Bone marrow (tissue), 2 donors: ENCODE results near the gene AGPAT2.
A peak's percentile ranks its signal among the peaks of the same experiment; 100 is the strongest.
"Not testable (repeated sequence)": the region's sequence is repeated elsewhere in the genome, so short reads cannot be mapped to it uniquely, and the experiment has no call there.

Source experiments
- DNase-seq, 2 donors: peaks; one replicate each; lab custom pipeline; 2025; lab: John Stamatoyannopoulos, UW

AGPAT2 gene

DNA sequence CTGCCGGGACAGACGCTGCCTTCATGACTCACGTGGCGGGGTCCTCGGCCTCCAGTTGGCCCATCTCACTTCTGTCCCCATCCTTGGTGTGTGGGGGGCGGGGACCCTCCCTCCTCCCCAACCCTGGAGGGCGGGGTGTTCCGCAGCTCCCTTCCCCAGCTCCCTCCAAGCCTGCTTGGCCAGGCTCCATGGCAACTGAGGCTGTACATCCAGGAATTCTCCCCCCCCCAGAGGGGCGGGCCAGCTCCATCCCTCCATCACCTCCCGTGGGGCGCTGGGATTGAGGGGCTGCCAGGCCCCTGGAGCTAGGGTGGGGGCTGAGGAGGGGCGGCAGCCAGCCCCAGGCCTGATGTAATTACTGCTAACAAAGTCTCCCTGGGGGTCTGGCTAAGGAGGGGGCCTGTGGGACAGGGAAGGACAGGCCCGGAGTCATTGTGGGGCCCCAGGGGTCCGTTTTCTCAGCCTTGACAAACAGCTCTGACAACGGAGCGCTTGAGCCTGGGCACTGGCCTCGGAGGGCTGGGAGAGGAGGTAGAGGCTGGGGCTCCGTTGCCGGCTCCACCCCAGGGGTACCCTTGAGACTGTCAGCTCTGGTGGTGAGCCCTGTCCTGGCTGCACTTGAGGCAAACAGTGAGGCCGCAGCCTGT lies 33.1 kb upstream of the AGPAT2 start:
- no peak for DNase-seq

DNA sequence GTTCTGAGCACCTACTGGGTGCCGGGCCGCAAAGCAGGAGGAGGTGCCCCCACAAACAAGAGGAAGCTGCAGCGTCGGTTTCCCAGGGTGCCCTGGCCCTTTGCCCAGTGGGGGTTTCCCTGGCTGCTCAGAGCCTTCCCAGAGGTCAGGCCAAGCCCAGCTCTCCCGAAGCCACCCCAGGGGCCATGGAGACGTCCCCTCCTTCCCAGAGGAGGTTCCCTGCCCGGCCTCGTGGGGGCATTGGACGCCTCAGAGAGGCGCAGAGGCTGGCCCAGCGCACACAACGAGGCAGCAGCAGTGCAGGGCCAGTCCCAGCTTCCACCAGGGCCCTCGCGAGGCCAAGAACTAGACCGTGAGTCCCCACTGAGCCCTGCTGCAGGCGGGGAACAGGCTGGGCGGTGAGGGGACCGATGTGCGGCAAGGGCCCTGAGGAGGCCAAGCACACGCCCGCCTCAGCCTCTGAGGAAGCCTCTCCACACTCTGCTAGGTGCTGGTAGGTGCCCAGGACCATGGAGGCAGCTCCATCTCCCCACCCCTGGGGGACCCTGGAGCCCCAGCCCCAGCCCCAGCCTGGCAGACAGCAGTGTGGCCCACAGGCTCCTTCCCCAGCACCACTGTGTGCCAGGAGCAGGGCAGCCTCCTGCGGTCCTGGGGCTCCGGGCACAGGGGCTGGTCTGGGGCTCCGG lies 32.1 kb upstream of the AGPAT2 start:
- peak in 1 of 2 donors; percentile 41 for DNase-seq

GRCh38 chr9:136718345-136719194 lies 31.3 kb upstream of the AGPAT2 start:
- DNase-seq = no peak

- DNase-seq = no peak
Observed at GRCh38 chr9:136717399-136717798, 30.1 kb upstream of the AGPAT2 start.

DNA sequence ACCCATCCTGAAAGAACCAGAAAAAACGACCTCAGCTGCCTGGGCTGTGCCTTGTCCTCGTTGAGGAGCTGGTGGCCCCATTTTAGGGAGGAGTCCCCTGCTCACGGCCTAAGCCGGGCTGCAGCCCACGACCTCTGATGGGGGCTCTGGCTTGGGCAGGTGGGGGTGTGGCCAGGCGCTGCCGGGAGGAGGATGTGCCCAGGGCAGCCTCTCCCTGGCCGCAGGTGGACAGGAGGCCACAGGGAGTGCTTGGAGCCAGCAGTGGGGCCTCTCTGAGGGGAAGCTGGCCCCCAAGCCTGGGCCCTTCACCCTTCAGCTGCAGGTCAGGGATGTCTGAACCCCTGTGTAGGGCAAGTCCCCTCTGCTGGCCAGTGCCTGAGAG lies 27.6 kb upstream of the AGPAT2 start:
- no peak for DNase-seq

DNA sequence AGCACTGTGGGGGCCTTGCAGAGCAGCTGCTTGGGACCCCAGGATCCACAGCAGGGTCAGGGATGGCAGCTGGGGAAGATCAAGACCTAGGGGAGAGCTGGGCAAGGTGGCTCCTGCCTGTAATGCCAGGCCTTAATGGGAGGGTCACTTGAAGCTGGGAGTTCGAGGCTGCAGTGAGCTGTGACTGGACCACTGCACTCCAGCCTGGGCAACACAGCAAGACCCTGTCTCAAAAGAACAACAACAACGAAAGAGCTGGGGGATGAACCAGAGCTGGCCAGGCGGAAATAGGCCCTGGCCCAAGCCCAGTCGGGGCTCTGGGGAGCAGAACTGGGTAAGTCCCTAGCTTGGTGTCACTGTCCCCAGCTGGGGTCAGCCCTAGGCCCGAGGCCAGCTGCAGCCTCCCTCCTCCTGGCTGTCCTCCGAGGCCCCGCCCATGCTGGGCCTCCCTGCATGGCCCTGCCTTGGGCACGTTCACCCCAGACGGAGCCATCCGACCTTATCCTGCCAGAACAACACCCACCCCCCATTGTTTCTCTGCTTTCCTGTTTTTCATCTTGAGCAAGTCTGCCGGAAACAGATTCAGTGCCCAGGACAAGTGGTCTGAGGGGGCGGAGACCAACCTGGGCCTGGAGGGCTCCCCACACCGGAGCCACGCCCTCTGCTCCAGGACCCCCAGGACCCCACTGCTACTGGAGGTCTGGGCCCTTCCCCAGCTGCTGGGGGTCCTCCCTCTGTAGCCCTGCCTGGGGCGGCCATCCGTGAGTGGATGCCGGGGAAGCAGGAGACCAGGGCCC lies 27.0 kb upstream of the AGPAT2 start:
- peak in 1 of 2 donors; percentile 83 for DNase-seq

DNA sequence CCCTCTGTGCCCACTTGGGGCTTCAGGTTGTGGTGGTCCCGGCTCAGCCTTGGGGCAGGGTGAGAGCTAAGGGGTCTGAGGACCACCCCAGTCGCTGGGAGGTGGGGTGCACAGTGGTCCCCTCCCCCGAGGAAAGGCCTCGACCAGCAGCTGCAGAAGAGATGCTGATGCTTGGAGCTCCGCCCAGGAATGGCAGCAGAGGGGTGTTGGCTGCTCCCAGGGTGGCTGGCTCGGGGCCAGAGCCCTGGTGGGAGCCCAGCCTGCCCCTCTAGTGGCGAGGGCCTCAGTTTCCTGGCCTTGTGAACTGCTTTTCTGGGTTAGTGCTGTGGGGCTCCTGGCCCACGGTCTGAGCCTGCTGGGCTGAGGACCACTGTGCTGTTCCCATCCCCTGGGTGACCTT lies 26.3 kb upstream of the AGPAT2 start:
- no peak for DNase-seq

DNA sequence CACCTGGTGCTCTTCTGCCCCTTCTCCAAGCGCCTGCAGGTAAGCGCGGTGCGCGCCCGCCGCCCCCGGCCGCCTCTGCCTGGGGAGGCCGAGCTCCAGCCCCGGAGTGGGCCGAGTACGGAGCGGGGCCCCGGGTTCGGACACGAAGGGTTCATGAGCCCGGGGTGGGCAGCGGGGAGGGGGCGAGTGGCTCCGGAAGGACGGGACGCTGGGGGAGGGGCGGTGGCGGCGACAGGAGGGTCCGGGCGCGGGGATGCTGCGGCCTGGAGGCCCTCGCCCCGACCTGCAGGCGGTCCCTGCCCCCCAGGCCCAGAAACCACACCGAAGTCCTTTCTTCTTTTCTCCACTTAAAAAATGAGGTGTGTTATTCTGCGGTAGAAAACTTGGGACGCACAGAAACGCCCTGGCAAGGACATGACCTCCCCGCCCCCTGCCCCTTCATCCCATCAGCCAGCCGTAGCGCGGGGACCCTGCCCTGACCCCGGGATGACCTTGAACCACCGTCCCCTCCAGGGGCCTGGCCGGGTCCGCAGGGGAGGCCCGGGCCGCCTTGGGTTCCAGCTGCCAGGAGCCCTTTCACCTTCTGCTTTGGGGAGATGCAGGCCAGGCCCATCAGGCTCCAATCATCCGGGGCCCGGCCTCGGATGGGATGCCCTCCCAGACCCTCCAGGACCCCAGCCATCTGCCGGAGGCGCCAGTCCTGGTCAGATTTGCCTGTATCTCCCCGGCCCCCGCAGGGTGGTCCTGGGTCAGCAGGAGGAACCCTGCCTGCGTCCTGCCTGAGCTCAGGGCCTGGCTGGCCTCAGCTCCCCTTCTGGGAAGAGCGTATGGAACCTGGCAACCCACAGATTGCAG lies 25.7 kb upstream of the AGPAT2 start:
- DNase-seq = no peak

DNA sequence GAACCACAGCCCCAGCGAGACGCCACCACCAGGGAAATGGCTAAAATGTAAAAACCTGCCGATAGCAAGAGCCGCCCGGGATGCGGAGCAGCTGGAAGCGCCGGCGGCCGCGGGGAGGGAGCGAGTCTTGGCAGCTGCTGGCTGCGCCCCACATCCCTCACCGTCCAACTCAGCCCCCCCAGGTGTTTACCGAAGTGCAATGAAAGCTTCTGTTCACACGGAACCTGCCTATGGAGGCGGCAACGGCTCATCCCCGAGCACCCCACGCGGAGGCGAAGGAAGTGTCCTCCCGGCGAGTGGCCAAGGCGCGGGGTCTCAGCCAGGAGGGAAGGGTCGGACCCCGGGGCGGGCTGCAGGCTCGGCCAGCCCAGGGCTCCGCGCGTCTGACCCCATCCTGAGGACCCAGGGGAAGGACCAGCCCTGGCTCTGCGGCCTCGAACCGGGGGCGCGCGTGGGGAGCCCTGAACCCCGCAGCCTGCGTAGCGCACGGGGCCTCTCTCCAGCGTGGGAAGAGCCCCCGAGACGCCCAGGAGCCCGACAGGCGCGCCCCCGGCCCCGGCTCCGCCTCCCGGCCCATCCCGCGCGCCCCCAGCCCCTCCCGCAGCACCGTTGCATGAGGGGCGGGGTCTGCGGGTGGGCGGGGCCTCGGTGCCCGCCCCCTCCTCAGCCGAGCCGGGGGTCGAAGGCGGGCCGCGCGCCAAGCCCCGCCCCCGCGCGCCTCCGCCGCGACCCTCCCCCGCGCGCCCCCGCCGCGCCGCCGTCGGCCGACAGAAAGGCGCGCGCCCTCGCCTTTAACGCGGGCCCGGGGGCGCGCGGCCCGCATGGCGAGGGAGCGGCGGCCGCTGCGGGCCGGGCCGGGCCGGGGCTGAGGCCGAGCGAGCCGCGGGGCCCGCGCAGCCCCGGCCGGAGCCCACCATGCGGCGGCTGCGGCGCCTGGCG lies 24.8 kb upstream of the AGPAT2 start, which contains the start of gene DIPK1B:
TSS of gene DIPK1B (plus strand) at position 822 of the 939 bp plus-strand sequence. CDS start at position 916, 94 bp downstream.
- peak in 1 of 2 donors; percentile 22 for DNase-seq

DNA sequence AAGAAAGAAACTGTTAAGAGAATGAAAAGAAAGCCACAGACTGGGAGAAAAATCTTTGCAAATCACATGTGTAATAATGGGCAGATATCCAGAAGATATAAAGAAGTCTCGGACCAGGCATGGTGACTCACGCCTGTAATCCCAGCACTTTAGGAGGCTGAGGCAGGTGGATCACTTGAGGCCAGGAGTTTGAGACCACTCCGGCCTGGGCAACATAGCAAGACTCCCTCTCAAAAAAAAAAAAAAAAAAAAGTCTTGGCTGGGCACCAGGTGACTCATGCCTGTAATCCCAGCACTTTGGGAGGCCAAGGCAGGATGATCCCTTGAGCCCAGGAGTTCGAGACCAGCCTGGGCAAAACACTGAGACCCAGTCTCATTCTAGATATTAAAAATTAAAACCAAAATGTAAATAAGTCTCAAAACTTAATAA lies 24.0 kb upstream of the AGPAT2 start:
- DNase-seq = not testable (repeated sequence)

- DNase-seq = no peak
Observed at GRCh38 chr9:136710543-136710942, 23.3 kb upstream of the AGPAT2 start.

DNA sequence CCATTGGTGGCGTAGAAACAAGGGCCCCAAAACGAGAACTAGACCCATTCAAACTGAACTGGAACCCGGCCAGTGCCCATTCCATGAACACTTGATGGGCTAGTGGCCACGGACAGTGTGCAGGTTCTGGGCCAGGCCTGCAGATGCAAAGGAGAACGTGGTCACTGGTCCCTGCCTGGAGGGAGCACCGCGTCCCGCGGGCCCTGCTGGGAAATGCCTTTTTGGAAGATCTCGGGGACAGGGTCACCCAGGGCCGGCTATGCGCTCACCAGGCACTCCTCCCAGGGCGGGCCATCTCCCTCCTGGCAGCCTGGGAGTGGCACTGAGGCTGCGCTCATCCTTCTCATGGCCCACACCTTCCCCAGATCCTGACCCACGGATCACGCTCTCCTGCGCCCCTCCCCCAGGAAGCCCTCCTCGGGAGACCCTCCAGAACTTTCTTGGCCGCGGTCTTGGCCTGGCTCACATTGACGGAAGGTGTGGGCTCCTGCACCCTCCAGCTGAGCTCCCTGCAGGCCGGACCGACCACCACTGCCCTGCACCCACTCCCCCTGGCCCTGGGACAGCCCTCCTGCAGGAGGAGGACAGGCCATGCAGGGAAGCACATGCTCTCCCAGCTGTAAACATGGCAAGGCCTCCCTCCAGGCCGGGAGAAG lies 22.3 kb upstream of the AGPAT2 start:
- no peak for DNase-seq

- DNase-seq = no peak
Observed at GRCh38 chr9:136707849-136708517, 20.7 kb upstream of the AGPAT2 start.

- no peak for DNase-seq
Observed at GRCh38 chr9:136707011-136707410, 19.8 kb upstream of the AGPAT2 start.

- peak in 1 of 2 donors; percentile 63 for DNase-seq
Observed at GRCh38 chr9:136705564-136705963, 18.3 kb upstream of the AGPAT2 start.

DNA sequence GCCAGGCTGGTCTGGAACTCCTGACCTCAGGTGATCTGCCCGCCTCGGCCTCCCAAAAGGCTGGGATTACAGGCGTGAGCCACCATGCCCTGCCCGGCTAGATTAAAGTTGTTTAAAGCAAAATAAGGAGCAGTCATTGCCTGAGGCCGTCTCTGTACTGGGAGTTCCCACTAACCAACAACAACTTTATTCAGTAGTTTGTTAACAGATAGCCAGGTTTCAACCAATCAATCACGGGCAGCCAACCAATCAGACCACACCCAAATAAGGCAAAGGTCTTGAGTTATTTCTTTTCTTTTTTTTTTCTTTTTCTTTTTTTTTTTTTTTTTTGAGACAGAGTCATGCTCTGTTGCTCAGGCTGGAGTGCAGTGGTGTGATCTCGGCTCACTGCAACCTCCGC lies 17.5 kb upstream of the AGPAT2 start:
- DNase-seq = not testable (repeated sequence)

DNA sequence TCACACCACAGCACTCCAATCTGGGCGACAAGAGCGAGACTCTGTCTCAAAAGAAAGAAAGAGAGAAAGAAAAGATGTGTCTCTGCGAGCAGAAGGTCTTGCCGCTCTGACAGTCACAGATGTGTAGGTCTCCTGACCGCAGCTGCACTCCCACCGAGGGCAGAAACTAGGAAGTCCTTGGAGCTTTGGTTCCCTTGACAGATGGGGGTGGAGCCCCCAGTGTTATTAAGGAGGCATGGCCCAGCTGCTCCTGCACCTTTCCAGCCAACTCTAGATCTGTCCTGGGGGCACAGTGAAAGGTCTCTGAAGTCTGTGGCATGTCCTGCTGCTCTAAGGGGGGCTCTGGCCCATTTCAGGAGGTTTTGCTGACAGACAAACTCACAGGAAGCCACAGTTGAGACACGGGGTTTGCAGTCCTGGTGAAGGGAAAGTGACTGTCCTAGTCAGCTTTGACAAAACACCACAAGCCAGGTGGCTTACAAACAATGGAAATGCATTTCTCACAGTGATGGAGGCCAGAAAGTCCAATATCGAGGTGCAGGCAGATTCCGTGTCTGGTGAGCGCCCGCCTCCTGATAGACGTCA lies 16.1 kb upstream of the AGPAT2 start:
- DNase-seq = peak in 1 of 2 donors; percentile 86

DNA sequence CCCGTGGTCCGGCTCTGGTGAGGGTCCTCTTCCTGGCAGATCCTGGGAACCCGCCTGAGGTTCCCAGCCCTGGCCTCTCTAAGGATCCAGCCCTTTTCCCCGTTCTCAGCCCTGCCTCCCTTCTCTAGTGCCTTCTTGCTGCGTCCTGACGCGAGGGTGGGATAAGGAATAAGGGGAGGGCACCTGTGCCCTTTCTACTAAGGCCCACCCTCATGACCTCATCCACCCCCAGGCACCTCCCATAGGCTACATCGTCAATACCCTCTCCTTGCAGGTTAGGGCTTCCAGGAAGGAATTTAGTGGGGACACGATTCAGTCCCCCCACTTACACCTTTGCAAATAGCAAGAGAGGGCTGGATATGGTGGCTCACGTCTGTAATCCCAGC lies 14.4 kb upstream of the AGPAT2 start:
- DNase-seq = no peak
